ENCODE data around the gene MCM6.

GRCh38 chr2:135820003-135820618 lies 56.1 kb downstream of the MCM6 start:
- TF ChIP-seq, protein P1, sequence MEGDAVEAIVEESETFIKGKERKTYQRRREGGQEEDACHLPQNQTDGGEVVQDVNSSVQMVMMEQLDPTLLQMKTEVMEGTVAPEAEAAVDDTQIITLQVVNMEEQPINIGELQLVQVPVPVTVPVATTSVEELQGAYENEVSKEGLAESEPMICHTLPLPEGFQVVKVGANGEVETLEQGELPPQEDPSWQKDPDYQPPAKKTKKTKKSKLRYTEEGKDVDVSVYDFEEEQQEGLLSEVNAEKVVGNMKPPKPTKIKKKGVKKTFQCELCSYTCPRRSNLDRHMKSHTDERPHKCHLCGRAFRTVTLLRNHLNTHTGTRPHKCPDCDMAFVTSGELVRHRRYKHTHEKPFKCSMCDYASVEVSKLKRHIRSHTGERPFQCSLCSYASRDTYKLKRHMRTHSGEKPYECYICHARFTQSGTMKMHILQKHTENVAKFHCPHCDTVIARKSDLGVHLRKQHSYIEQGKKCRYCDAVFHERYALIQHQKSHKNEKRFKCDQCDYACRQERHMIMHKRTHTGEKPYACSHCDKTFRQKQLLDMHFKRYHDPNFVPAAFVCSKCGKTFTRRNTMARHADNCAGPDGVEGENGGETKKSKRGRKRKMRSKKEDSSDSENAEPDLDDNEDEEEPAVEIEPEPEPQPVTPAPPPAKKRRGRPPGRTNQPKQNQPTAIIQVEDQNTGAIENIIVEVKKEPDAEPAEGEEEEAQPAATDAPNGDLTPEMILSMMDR (IDR thresholded peaks at IDR 0.05) = no peak
- no peak for TF ChIP-seq ZFX (IDR thresholded peaks at IDR 0.05; ENCODE audit: borderline replicate concordance)

All from 22Rv1 (cell line).